ENCODE results near the gene RASGRP2. TPM values are rescaled to one million over a fixed set of nuclear protein-coding genes. Genes with fewer than 3 reads are reported as not detected.
A peak's percentile ranks its signal among the peaks of the same experiment; 100 is the strongest.

The RASGRP2 gene
- polyA plus RNA-seq, 3 donors from 2014 or later = 142 to 165 (median 154) TPM

- H3K4me3 Mint-ChIP-seq = peak overlapping the region; percentile 74 to 88 (median 85)
- peaks cover 45 to 58% (median 45%) of the 10 kb centered on the region in 3 donors for H3K36me3 Mint-ChIP-seq
- H3K27me3 Mint-ChIP-seq (ENCODE audit: low read depth in 3 of 3) = peaks cover 26 to 66% (median 44%) of the 10 kb centered on the region in 3 donors
- H3K27ac Mint-ChIP-seq = peak overlapping the region; percentile 85 to 96 (median 92)
- peaks cover 77 to 93% of the 10 kb centered on the region in 2 donors for H3K4me1 Mint-ChIP-seq
- peak; percentile 50 to 56 (median 53) for DNase-seq
- no peaks in the 10 kb centered on the region for H3K9me3 Mint-ChIP-seq
Observed at GRCh38 chr11:64765851-64766665, 22.1 kb upstream of the RASGRP2 start.

- H3K9me3 Mint-ChIP-seq = no peaks in the 10 kb centered on the region
- peaks cover 82 to 93% of the 10 kb centered on the region in 2 donors for H3K4me1 Mint-ChIP-seq
- H3K27ac Mint-ChIP-seq = peak overlapping the region; percentile 90 to 96 (median 92)
- H3K36me3 Mint-ChIP-seq = peaks cover 38 to 51% (median 39%) of the 10 kb centered on the region in 3 donors
- DNase-seq = peak in 2 of 3 donors; percentile 26 to 30
- H3K27me3 Mint-ChIP-seq (ENCODE audit: low read depth in 3 of 3) = peaks cover 28 to 64% (median 49%) of the 10 kb centered on the region in 3 donors
- peak overlapping the region; percentile 74 to 88 (median 85) for H3K4me3 Mint-ChIP-seq
Observed at GRCh38 chr11:64765291-64765850, 21.4 kb upstream of the RASGRP2 start.

GRCh38 chr11:64764753-64765152 lies 20.8 kb upstream of the RASGRP2 start:
- Mint-ChIP-seq H3K36me3 (peaks cover 34 to 47% (median 37%) of the 10 kb centered on the region in 3 donors), H3K4me3 (peak overlapping the region; percentile 74 to 88 (median 85)), H3K9me3 (no peaks in the 10 kb centered on the region), H3K27ac (peak overlapping the region; percentile 90 to 96 (median 92)), H3K4me1 (peaks cover 88 to 97% of the 10 kb centered on the region in 2 donors), H3K27me3 (ENCODE audit: low read depth in 3 of 3) (peaks cover 28 to 64% (median 49%) of the 10 kb centered on the region in 3 donors)
- no peak for DNase-seq

GRCh38 chr11:64764040-64764611 lies 20.2 kb upstream of the RASGRP2 start:
- peak overlapping the region; percentile 74 to 88 (median 85) for H3K4me3 Mint-ChIP-seq
- peaks cover 27 to 41% (median 32%) of the 10 kb centered on the region in 3 donors for H3K36me3 Mint-ChIP-seq
- peaks cover 28 to 58% (median 49%) of the 10 kb centered on the region in 3 donors for H3K27me3 Mint-ChIP-seq (ENCODE audit: low read depth in 3 of 3)
- peak overlapping the region; percentile 90 to 96 (median 92) for H3K27ac Mint-ChIP-seq
- DNase-seq = peak; percentile 85 to 87 (median 86)
- no peaks in the 10 kb centered on the region for H3K9me3 Mint-ChIP-seq
- peaks cover 90 to 97% of the 10 kb centered on the region in 2 donors for H3K4me1 Mint-ChIP-seq

GRCh38 chr11:64763526-64764039 lies 19.6 kb upstream of the RASGRP2 start:
- H3K4me3 Mint-ChIP-seq = peak overlapping the region; percentile 74 to 88 (median 85)
- H3K36me3 Mint-ChIP-seq = peaks cover 25 to 36% (median 31%) of the 10 kb centered on the region in 3 donors
- H3K9me3 Mint-ChIP-seq = no peaks in the 10 kb centered on the region
- DNase-seq = peak in 2 of 3 donors; percentile 30 to 35
- H3K27me3 Mint-ChIP-seq (ENCODE audit: low read depth in 3 of 3) = peaks cover 28 to 53% (median 46%) of the 10 kb centered on the region in 3 donors
- peak overlapping the region; percentile 90 to 96 (median 92) for H3K27ac Mint-ChIP-seq
- peaks cover 94 to 97% of the 10 kb centered on the region in 2 donors for H3K4me1 Mint-ChIP-seq

- H3K27me3 Mint-ChIP-seq (ENCODE audit: low read depth in 3 of 3) = peaks cover 28 to 47% (median 42%) of the 10 kb centered on the region in 3 donors
- peaks cover 91 to 95% of the 10 kb centered on the region in 2 donors for H3K4me1 Mint-ChIP-seq
- H3K27ac Mint-ChIP-seq = peak overlapping the region; percentile 90 to 96 (median 92)
- H3K9me3 Mint-ChIP-seq = no peaks in the 10 kb centered on the region
- H3K4me3 Mint-ChIP-seq = peak overlapping the region; percentile 74 to 88 (median 85)
- H3K36me3 Mint-ChIP-seq = peaks cover 21 to 29% (median 28%) of the 10 kb centered on the region in 3 donors
- DNase-seq = peak in 2 of 3 donors; percentile 31 to 36
Observed at GRCh38 chr11:64762674-64763525, 19.0 kb upstream of the RASGRP2 start.

- H3K36me3 Mint-ChIP-seq = peaks cover 16 to 24% (median 24%) of the 10 kb centered on the region in 3 donors
- H3K9me3 Mint-ChIP-seq = no peaks in the 10 kb centered on the region
- peak in 2 of 3 donors; percentile 47 to 51 for DNase-seq
- H3K27me3 Mint-ChIP-seq (ENCODE audit: low read depth in 3 of 3) = peaks cover 23 to 42% (median 36%) of the 10 kb centered on the region in 3 donors
- H3K4me1 Mint-ChIP-seq = peaks cover 90 to 92% of the 10 kb centered on the region in 2 donors
- H3K27ac Mint-ChIP-seq = peak overlapping the region; percentile 90 to 96 (median 92)
- peak overlapping the region; percentile 74 to 88 (median 85) for H3K4me3 Mint-ChIP-seq
Observed at GRCh38 chr11:64762277-64762673, 18.3 kb upstream of the RASGRP2 start.

GRCh38 chr11:64760759-64761420 lies 16.9 kb upstream of the RASGRP2 start:
- H3K4me1 Mint-ChIP-seq = peaks cover 80 to 82% of the 10 kb centered on the region in 2 donors
- peak in 1 of 3 donors; percentile 32 for DNase-seq
- H3K27ac Mint-ChIP-seq = peak overlapping the region; percentile 90 to 94 (median 91)
- H3K36me3 Mint-ChIP-seq = peaks cover 16 to 20% (median 20%) of the 10 kb centered on the region in 3 donors
- peak overlapping the region; percentile 63 to 88 (median 84) for H3K4me3 Mint-ChIP-seq
- peaks cover 15 to 33% (median 29%) of the 10 kb centered on the region in 3 donors for H3K27me3 Mint-ChIP-seq (ENCODE audit: low read depth in 3 of 3)
- H3K9me3 Mint-ChIP-seq = no peaks in the 10 kb centered on the region

- no peak for DNase-seq
- Mint-ChIP-seq H3K4me1 (peaks cover 73 to 75% of the 10 kb centered on the region in 2 donors), H3K36me3 (peaks cover 10 to 15% (median 13%) of the 10 kb centered on the region in 3 donors), H3K9me3 (no peaks in the 10 kb centered on the region), H3K27me3 (ENCODE audit: low read depth in 3 of 3) (peaks cover 14 to 30% (median 24%) of the 10 kb centered on the region in 3 donors), H3K27ac (peak within 1 kb of the TSS; percentile 90 to 94 (median 91)), H3K4me3 (peak within 1 kb of the TSS; percentile 63 to 88 (median 84))
Observed at GRCh38 chr11:64759722-64760719, 16.1 kb upstream of the RASGRP2 start, which contains the start of gene PYGM. Gene PYGM, minus strand, starts transcription at chr11:64759974. Its CDS starts 76 bp downstream, at chr11:64759898.

- H3K27me3 Mint-ChIP-seq (ENCODE audit: low read depth in 3 of 3) = peaks cover 9 to 22% (median 16%) of the 10 kb centered on the region in 3 donors
- H3K36me3 Mint-ChIP-seq = peaks cover 3 to 7% (median 7%) of the 10 kb centered on the region in 3 donors
- H3K4me3 Mint-ChIP-seq = peak overlapping the region in 3 of 5 donors; percentile 21 to 84 (median 82)
- peak overlapping the region; percentile 56 to 94 (median 90) for H3K27ac Mint-ChIP-seq
- H3K9me3 Mint-ChIP-seq = no peaks in the 10 kb centered on the region
- H3K4me1 Mint-ChIP-seq = peaks cover 65 to 67% of the 10 kb centered on the region in 2 donors
- DNase-seq = no peak
Observed at GRCh38 chr11:64759131-64759721, 15.3 kb upstream of the RASGRP2 start.

Data from immature natural killer cell (primary cell).